ENCODE results near the gene XKR7.

XKR7 gene

DNA sequence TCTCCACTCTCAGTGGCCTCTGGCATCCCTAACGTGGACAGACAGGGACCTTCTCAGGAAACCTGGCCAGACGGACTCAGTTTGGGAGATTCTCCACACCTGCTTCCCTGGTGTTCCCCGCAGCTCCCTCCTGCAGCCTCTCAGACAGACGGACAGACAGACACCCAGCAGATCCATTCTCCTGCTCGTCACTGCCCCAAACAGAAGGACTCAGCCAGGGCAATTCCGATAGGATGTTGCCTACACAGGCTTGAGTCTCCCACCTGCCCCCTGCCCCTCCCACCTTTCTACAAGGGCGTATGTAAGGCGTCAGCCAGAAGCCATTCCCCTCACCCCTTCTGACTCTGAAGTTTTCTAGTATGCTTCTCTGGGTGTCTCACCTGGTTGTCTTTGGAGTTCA, 42.7 kb downstream of the XKR7 start:
- no peak for TF ChIP-seq EP300 (IDR thresholded peaks at IDR 0.05; ENCODE audit: borderline replicate concordance)
- no peak for TF ChIP-seq MAX (IDR thresholded peaks at IDR 0.05)
- TF ChIP-seq RAD21 (IDR thresholded peaks at IDR 0.05; ENCODE audit: low read depth) = no peak
- TF ChIP-seq CEBPB (IDR thresholded peaks at IDR 0.05) = no peak
- TF ChIP-seq EGR1 (IDR thresholded peaks at IDR 0.05) = no peak
- no peak for TF ChIP-seq ZBTB7A (IDR thresholded peaks at IDR 0.05; ENCODE audit: low read depth)
- TF ChIP-seq CREB1 (IDR thresholded peaks at IDR 0.05; ENCODE audit: low read depth) = no peak
- TF ChIP-seq TAF1 (IDR thresholded peaks at IDR 0.05; ENCODE audit: low read depth) = no peak
- TF ChIP-seq TCF12 (IDR thresholded peaks at IDR 0.05; ENCODE audit: low read depth) = no peak
- TF ChIP-seq, protein P1, sequence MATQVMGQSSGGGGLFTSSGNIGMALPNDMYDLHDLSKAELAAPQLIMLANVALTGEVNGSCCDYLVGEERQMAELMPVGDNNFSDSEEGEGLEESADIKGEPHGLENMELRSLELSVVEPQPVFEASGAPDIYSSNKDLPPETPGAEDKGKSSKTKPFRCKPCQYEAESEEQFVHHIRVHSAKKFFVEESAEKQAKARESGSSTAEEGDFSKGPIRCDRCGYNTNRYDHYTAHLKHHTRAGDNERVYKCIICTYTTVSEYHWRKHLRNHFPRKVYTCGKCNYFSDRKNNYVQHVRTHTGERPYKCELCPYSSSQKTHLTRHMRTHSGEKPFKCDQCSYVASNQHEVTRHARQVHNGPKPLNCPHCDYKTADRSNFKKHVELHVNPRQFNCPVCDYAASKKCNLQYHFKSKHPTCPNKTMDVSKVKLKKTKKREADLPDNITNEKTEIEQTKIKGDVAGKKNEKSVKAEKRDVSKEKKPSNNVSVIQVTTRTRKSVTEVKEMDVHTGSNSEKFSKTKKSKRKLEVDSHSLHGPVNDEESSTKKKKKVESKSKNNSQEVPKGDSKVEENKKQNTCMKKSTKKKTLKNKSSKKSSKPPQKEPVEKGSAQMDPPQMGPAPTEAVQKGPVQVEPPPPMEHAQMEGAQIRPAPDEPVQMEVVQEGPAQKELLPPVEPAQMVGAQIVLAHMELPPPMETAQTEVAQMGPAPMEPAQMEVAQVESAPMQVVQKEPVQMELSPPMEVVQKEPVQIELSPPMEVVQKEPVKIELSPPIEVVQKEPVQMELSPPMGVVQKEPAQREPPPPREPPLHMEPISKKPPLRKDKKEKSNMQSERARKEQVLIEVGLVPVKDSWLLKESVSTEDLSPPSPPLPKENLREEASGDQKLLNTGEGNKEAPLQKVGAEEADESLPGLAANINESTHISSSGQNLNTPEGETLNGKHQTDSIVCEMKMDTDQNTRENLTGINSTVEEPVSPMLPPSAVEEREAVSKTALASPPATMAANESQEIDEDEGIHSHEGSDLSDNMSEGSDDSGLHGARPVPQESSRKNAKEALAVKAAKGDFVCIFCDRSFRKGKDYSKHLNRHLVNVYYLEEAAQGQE (IDR thresholded peaks at IDR 0.05; ENCODE audit: low read depth) = no peak
- no peak for TF ChIP-seq TEAD4 (IDR thresholded peaks at IDR 0.05)
- TF ChIP-seq YY1 (IDR thresholded peaks at IDR 0.05; ENCODE audit: low read depth) = no peak
- no peak for TF ChIP-seq USF1 (IDR thresholded peaks at IDR 0.05)
- no peak for TF ChIP-seq FOXM1 (IDR thresholded peaks at IDR 0.05; ENCODE audit: borderline replicate concordance, low read depth)
- no peak for TF ChIP-seq NFIC (IDR thresholded peaks at IDR 0.05)

- no peak for TF ChIP-seq NFIC (IDR thresholded peaks at IDR 0.05)
- TF ChIP-seq TCF12 (IDR thresholded peaks at IDR 0.05; ENCODE audit: low read depth) = no peak
- TF ChIP-seq CREB1 (IDR thresholded peaks at IDR 0.05; ENCODE audit: low read depth) = no peak
- TF ChIP-seq, protein P1 (IDR thresholded peaks at IDR 0.05; ENCODE audit: low read depth) = no peak
- no peak for TF ChIP-seq FOXM1 (IDR thresholded peaks at IDR 0.05; ENCODE audit: borderline replicate concordance, low read depth)
These were observed 44.3 kb downstream of the XKR7 start for GRCh38 chr20:32012159-32012688.

DNA sequence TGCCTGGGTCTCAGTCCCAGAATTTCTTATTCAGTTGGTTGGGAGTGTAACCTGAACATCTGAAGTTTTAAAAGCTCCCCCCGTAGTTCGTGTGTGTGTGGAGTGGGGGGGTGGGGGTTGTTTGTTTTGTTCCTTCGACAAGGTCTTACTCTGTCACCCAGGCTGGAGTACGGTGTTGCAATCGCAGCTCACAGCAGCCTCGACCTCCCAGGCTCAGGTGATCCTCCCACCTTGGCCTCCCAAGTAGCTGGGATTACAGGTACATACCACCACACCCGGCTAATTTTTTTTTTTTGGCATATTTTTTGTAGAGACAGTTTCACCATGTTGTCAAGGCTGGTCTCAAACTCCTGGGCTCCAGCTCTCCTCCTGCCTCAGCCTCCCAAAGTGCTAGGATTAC, 45.4 kb downstream of the XKR7 start:
- TF ChIP-seq FOXM1 (IDR thresholded peaks at IDR 0.05; ENCODE audit: borderline replicate concordance, low read depth) = no peak
- no peak for TF ChIP-seq EGR1 (IDR thresholded peaks at IDR 0.05)
- TF ChIP-seq TAF1 (IDR thresholded peaks at IDR 0.05; ENCODE audit: low read depth) = no peak
- TF ChIP-seq EP300 (IDR thresholded peaks at IDR 0.05; ENCODE audit: borderline replicate concordance) = no peak
- TF ChIP-seq CEBPB (IDR thresholded peaks at IDR 0.05) = no peak
- TF ChIP-seq, protein P1 (IDR thresholded peaks at IDR 0.05; ENCODE audit: low read depth) = no peak

DNA sequence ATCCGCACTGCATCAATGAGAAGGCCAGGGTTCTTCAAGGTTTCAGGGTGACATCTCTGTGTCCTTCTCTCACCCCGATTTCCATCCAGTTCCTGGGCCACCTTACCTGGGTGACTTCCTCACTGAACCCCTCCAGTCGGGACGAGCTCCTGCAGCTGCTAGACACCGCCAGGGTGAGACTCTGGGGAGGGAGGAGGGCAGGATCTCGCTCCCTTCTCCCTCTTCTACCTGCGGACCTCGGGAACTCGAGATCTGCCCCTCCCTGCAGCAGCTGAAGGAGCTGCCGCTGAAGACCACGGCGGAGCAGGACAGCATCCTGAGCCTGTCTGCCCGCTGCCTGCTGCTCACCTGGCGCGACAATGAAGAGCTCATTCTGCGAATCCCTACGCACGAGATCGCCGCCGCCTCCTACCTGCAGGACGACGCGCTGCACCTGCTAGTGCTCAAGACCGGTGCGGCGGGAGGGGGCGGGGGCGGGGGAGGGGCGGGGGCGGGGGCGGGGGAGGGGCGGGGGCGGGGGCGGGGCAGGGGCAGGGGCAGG, 49.8 kb downstream of the XKR7 start:
- TF ChIP-seq EGR1 (IDR thresholded peaks at IDR 0.05) (no peak), USF1 (IDR thresholded peaks at IDR 0.05) (no peak), YY1 (IDR thresholded peaks at IDR 0.05; ENCODE audit: low read depth) (no peak), TAF1 (IDR thresholded peaks at IDR 0.05; ENCODE audit: low read depth) (no peak), MAX (IDR thresholded peaks at IDR 0.05) (peak; percentile 75), ZBTB7A (IDR thresholded peaks at IDR 0.05; ENCODE audit: low read depth) (no peak), FOXM1 (IDR thresholded peaks at IDR 0.05; ENCODE audit: borderline replicate concordance, low read depth) (no peak), CREB1 (IDR thresholded peaks at IDR 0.05; ENCODE audit: low read depth) (no peak), RAD21 (IDR thresholded peaks at IDR 0.05; ENCODE audit: low read depth) (peak; percentile 53), TEAD4 (IDR thresholded peaks at IDR 0.05) (no peak), NFIC (IDR thresholded peaks at IDR 0.05) (no peak), EP300 (IDR thresholded peaks at IDR 0.05; ENCODE audit: borderline replicate concordance) (no peak), TCF12 (IDR thresholded peaks at IDR 0.05; ENCODE audit: low read depth) (no peak), CEBPB (IDR thresholded peaks at IDR 0.05) (no peak)
